HCT116 (cell line): Measurements from ENCODE around the gene RASIP1. TPM values are rescaled to one million over a fixed set of nuclear protein-coding genes. Genes with fewer than 3 reads are reported as not detected.
A peak's percentile ranks its signal among the peaks of the same experiment; 100 is the strongest.

Experiments
- ATAC-seq: fragments of 200-7000 bp; cut with Tn5 transposase; 2 replicates; pipeline ENCODE4 v1.9.1; 2020; ENCODE audit warnings: mild to moderate bottlenecking, moderate library complexity
- BruUV-seq: library from RNA; stranded (reverse); fragments of 400-500 nt; replicated peaks from 2 replicates; lab custom pipeline; 2021; lab: Mats Ljungman, UMichigan
- CTCF ChIA-PET: fragments of 300-600 bp; sonication (Branson Sonifier 250); formaldehyde crosslinking; loops from one replicate; lab custom pipeline; 2021; ENCODE audit warnings: antibody characterized with exemption; lab: Charles Lee
- POLR2A ChIA-PET: fragments of 300-600, 350-600 bp; sonication (Branson Sonifier 250); formaldehyde crosslinking; loops from one replicate; lab custom pipeline; 2021; ENCODE audit warnings: antibody characterized with exemption; lab: Charles Lee
- RAD21 ChIA-PET, 2 experiments: fragments of 300-600 bp; sonication (Branson Sonifier 250); formaldehyde crosslinking; loops; one replicate each; lab custom pipeline; 2023; ENCODE audit warnings: low total read pairs in 2 of 2; ENCODE audit not compliant: uncharacterized antibody in 2 of 2, unreplicated experiment in 2 of 2, low non-redundant PET in 1 of 2; lab: Charles Lee
- DNase-seq: peaks from one replicate; pipeline ENCODE4 v3.0.0-alpha.2; 2010; ENCODE audit warnings: low read depth, low spot score
- H2AFZ ChIP-seq: fragments of 200-600 bp; shearing (Covaris generic), sonication (generic); 2 replicates; pipeline ENCODE4 v1.6.1; 2017; ENCODE audit warnings: low read depth, mixed run types, mixed read lengths, antibody characterized with exemption, low read length; ENCODE audit not compliant: poor library complexity, severe bottlenecking
- H3K27ac ChIP-seq: 2 replicates; pipeline ENCODE4 v1.5.1; 2012; ENCODE audit warnings: low read depth, low read length
- H3K27me3 ChIP-seq: fragments of 200-600 bp; sonication (generic); 2 replicates; pipeline ENCODE4 v1.6.1; 2016; ENCODE audit warnings: mixed run types, low read length, mixed read lengths; ENCODE audit not compliant: insufficient read depth
- H3K36me3 ChIP-seq, 2 experiments: fragments of 200-500 bp in 1 of 2; fragments of 200-600 bp in 1 of 2; sonication (Bioruptor generic) in 1 of 2; sonication (generic) in 1 of 2; 2 replicates each; pipeline versions ENCODE4 v1.5.1 to v1.6.1; 2014 to 2016; ENCODE audit warnings: low read length in 2 of 2, inconsistent platforms in 1 of 2, mixed read lengths in 1 of 2, mixed run types in 1 of 2; ENCODE audit not compliant: insufficient read depth in 2 of 2, control insufficient read depth in 1 of 2
- H3K4me1 ChIP-seq, 2 experiments: fragments of 200-600 bp in 1 of 2; sonication (generic) in 1 of 2; 2 replicates each; pipeline versions ENCODE4 v1.5.1 to v1.6.1; 2012 to 2017; ENCODE audit warnings: low read length in 2 of 2, inconsistent platforms in 1 of 2, mild to moderate bottlenecking in 1 of 2, mixed read lengths in 1 of 2, mixed run types in 1 of 2, moderate library complexity in 1 of 2; ENCODE audit not compliant: insufficient read depth in 2 of 2, control insufficient read depth in 1 of 2
- H3K4me2 ChIP-seq: fragments of 200-600 bp; sonication (generic); 2 replicates; pipeline ENCODE4 v1.6.1; 2017; ENCODE audit warnings: mixed run types, low read length, mixed read lengths
- H3K4me3 ChIP-seq, 2 experiments: fragments of 200-600 bp in 1 of 2; sonication (generic) in 1 of 2; replicated peaks in 1 of 2; 2 replicates each; pipeline ENCODE4 v1.5.1; 2011 to 2016; ENCODE audit warnings: low read length in 2 of 2, control low read depth in 1 of 2, low read depth in 1 of 2, mild to moderate bottlenecking in 1 of 2, mixed read lengths in 1 of 2, mixed run types in 1 of 2
- H3K79me2 ChIP-seq: fragments of 200-600 bp; sonication (generic); 2 replicates; pipeline ENCODE4 v1.6.1; 2017; ENCODE audit warnings: mild to moderate bottlenecking, mixed run types, low read length, moderate library complexity, mixed read lengths; ENCODE audit not compliant: insufficient read depth
- H3K9ac ChIP-seq: fragments of 200-600 bp; sonication (generic); 2 replicates; pipeline ENCODE4 v1.6.1; 2016; ENCODE audit warnings: low read length, mixed read lengths
- H3K9me2 ChIP-seq: fragments of 200-600 bp; sonication (generic), shearing (Covaris generic); 2 replicates; pipeline ENCODE4 v1.6.1; 2017; ENCODE audit warnings: mixed run types, mild to moderate bottlenecking, moderate library complexity; ENCODE audit not compliant: insufficient read depth
- H3K9me3 ChIP-seq, 2 experiments: fragments of 200-500 bp in 1 of 2; fragments of 200-600 bp in 1 of 2; sonication (Bioruptor generic) in 1 of 2; sonication (generic) in 1 of 2; 2 replicates each; pipeline ENCODE4 v1.6.1; 2014 to 2017; ENCODE audit warnings: low read length in 2 of 2, mixed read lengths in 2 of 2, inconsistent platforms in 1 of 2, low read depth in 1 of 2, mild to moderate bottlenecking in 1 of 2, mixed run types in 1 of 2, moderate library complexity in 1 of 2; ENCODE audit not compliant: control insufficient read depth in 1 of 2, insufficient read depth in 1 of 2
- H4K20me1 ChIP-seq: fragments of 200-600 bp; sonication (generic), shearing (Covaris generic); 2 replicates; pipeline ENCODE4 v1.6.1; 2017; ENCODE audit warnings: mixed run types, mild to moderate bottlenecking, moderate library complexity; ENCODE audit not compliant: insufficient read depth
- POLR2A ChIP-seq: IDR thresholded peaks from 2 replicates; pipeline ENCODE4 v1.7.0; 2011; ENCODE audit warnings: borderline replicate concordance; ENCODE audit not compliant: insufficient read depth, insufficient read length; ENCODE audit errors: extremely low read depth
- POLR2AphosphoS5 ChIP-seq: IDR thresholded peaks from 2 replicates; pipeline ENCODE4 v1.6.1; 2011; ENCODE audit warnings: mild to moderate bottlenecking, low read depth, low read length, moderate library complexity
- SP1 ChIP-seq: IDR thresholded peaks from 2 replicates; pipeline ENCODE4 v1.6.1; 2012; ENCODE audit warnings: low read depth
- TCF7L2 ChIP-seq: IDR thresholded peaks from 2 replicates; pipeline ENCODE4 v1.7.0; 2011; ENCODE audit warnings: borderline replicate concordance, inconsistent platforms; ENCODE audit not compliant: insufficient read depth, insufficient read length; ENCODE audit errors: extremely low read depth
- YY1 ChIP-seq: IDR thresholded peaks from 2 replicates; pipeline ENCODE4 v1.6.1; 2011; ENCODE audit warnings: low read length, low read depth, moderate library complexity, mild to moderate bottlenecking; ENCODE audit not compliant: insufficient replicate concordance; ENCODE audit errors: extremely low read depth
- intact Hi-C: fragments of 100-400 bp; cut with micrococcal nuclease; formaldehyde crosslinking; loops from 2 replicates; pipeline ENCODE4 v1.10.0; 2022
- total RNA-seq: library from RNA; stranded (reverse); gene quantifications from one replicate; pipeline ENCODE4 v1.2.1, GENCODE V29; 2021; ENCODE audit not compliant: unreplicated experiment

Gene RASIP1
- total RNA-seq, 1 experiment from 2014 or later: 1.9 TPM

- Histone ChIP-seq H3K9me2 (no peaks in the 10 kb centered on the region), H3K36me3 (no peaks in the 10 kb centered on the region), H3K4me3 (peak overlapping the region; percentile 88 to 92), H3K4me2 (peak overlapping the region; percentile 94), H3K27ac (peak overlapping the region; percentile 77), H3K9ac (peak overlapping the region; percentile 79), H3K79me2 (no peaks in the 10 kb centered on the region), H3K27me3 (no peaks in the 10 kb centered on the region), H3K4me1 (peaks cover 12 to 35% of the 10 kb centered on the region in 2 experiments), H4K20me1 (no peaks in the 10 kb centered on the region), H3K9me3 (no peaks in the 10 kb centered on the region), H2AFZ (peak overlapping the region; percentile 27)
- ChIA-PET RAD21 (no interaction called here), POLR2A (interaction anchor here (0.6 to 3.4 kb wide), 6 partner anchors 11 to 68 kb away, joined by 3 to 18 read pairs (median 4); partner anchors contain the start of genes CA11 and FUT2), CTCF (interaction anchor here (2.3 kb wide), 1 partner anchor 25 kb away, joined by 7 read pairs; no protein-coding TSS in a partner anchor)
- BruUV-seq: no TSS peak
- TF ChIP-seq YY1 (no peak), SP1 (peak; percentile 91), POLR2AphosphoS5 (peak; percentile 75), POLR2A (peak; percentile 64), TCF7L2 (peak; percentile 50)
- ATAC-seq (peak; percentile 90), DNase-seq (peak; percentile 99)
- intact Hi-C loops: loop anchor here (1.0 to 5.0 kb wide), 2 partner anchors 33 to 40 kb away; partner anchors contain the start of gene IZUMO1
These were observed 26.3 kb downstream of the RASIP1 start for GRCh38 chr19:48713864-48714755.
